Keratinocyte (primary cell): ENCODE data around the gene HMCN1.

ENCODE experiments used
- EZH2 ChIP-seq: IDR thresholded peaks from one replicate; pipeline ENCODE4 v1.6.1; 2012; ENCODE audit warnings: inconsistent platforms, mild to moderate bottlenecking, low read length, moderate library complexity
- TF ChIP-seq, protein P1 (sequence below), 3 experiments: IDR thresholded peaks in 1 of 3; conservative IDR thresholded peaks in 1 of 3; optimal IDR thresholded peaks in 1 of 3; 2 replicates in 2 of 3; 3 replicates in 1 of 3; pipeline versions ENCODE3 to v1.5.1; 2011; ENCODE audit warnings: low read length in 3 of 3, mild to moderate bottlenecking in 3 of 3, moderate library complexity in 2 of 3, control low read depth in 1 of 3, inconsistent platforms in 1 of 3; ENCODE audit not compliant: insufficient read depth in 2 of 3; ENCODE audit errors: extremely low read depth in 1 of 3

DNA sequence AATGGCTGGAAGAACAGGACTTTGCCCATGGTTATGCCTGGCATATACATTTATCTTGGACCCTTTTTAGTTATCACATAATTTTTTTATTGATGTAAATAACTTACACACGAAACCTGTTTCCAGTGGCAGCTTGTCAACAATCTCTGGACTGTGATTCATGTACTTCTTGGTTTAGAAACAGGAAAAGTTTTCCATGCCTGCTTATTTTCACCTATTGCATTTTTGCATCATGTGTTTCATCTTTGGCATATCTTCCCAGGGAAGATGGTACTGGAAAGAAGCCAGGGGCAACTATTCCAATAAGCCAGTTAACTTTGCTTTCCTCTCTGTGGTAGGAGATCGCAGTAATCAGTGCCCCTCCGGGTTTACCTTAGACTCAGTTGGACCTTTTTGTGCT is 430.6 kb downstream of the HMCN1 start:
- TF ChIP-seq, protein P1, sequence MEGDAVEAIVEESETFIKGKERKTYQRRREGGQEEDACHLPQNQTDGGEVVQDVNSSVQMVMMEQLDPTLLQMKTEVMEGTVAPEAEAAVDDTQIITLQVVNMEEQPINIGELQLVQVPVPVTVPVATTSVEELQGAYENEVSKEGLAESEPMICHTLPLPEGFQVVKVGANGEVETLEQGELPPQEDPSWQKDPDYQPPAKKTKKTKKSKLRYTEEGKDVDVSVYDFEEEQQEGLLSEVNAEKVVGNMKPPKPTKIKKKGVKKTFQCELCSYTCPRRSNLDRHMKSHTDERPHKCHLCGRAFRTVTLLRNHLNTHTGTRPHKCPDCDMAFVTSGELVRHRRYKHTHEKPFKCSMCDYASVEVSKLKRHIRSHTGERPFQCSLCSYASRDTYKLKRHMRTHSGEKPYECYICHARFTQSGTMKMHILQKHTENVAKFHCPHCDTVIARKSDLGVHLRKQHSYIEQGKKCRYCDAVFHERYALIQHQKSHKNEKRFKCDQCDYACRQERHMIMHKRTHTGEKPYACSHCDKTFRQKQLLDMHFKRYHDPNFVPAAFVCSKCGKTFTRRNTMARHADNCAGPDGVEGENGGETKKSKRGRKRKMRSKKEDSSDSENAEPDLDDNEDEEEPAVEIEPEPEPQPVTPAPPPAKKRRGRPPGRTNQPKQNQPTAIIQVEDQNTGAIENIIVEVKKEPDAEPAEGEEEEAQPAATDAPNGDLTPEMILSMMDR (optimal IDR thresholded peaks at IDR 0.05 in 1 of 3, IDR thresholded peaks at IDR 0.05 in 1 of 3, conservative IDR thresholded peaks at IDR 0.05 in 1 of 3; ENCODE audit: extremely low read depth in 1 of 3, insufficient read depth in 2 of 3, low read length in 3 of 3): no peak
- TF ChIP-seq EZH2: no peak
